Caco-2 (cell line): ENCODE results near the gene TSPAN8. TPM values are rescaled to one million over a fixed set of nuclear protein-coding genes. Genes with fewer than 3 reads are reported as not detected.

Source experiments
- BruUV-seq: library from RNA; stranded (reverse); fragments of 400-500 nt; replicated peaks from 2 replicates; lab custom pipeline; 2021; lab: Mats Ljungman, UMichigan
- CTCF ChIA-PET: fragments of 300-600 bp; sonication (Branson Sonifier 250); formaldehyde crosslinking; loops from one replicate; lab custom pipeline; 2022; ENCODE audit warnings: antibody characterized with exemption; lab: Charles Lee
- POLR2A ChIA-PET: fragments of 300-600 bp; sonication (Branson Sonifier 250); formaldehyde crosslinking; loops from one replicate; lab custom pipeline; 2022; ENCODE audit warnings: antibody characterized with exemption; lab: Charles Lee
- DNase-seq, 2 experiments: peaks; one replicate each; pipeline versions ENCODE4 v3.0.0 to v3.0.0-alpha.2; 2020 to 2022
- H3K27me3 ChIP-seq: replicated peaks from 2 replicates; pipeline ENCODE4 v1.6.0; 2011; ENCODE audit warnings: low read length; ENCODE audit not compliant: control insufficient read depth, insufficient read depth
- H3K36me3 ChIP-seq: 2 replicates; pipeline ENCODE4 v1.5.1; 2011; ENCODE audit warnings: low read length; ENCODE audit not compliant: control insufficient read depth, insufficient read depth
- H3K4me1 ChIP-seq: fragments of 250-450 bp; sonication (Bioruptor Pico); 2 replicates; pipeline ENCODE4 v1.5.1; 2020; ENCODE audit warnings: mild to moderate bottlenecking
- H3K4me3 ChIP-seq: 2 replicates; pipeline ENCODE4 v1.5.1; 2011; ENCODE audit warnings: low read depth, mild to moderate bottlenecking, control low read depth, low read length
- H3K9me3 ChIP-seq: fragments of 250-450 bp; sonication (Bioruptor Pico); 2 replicates; pipeline ENCODE4 v1.5.1; 2020; ENCODE audit warnings: mild to moderate bottlenecking, moderate library complexity
- H3K27ac Mint-ChIP-seq: one replicate; pipeline ENCODE4 v1.8.0; 2022; ENCODE audit warnings: mixed read lengths; ENCODE audit not compliant: unreplicated experiment
- H3K27me3 Mint-ChIP-seq: one replicate; pipeline ENCODE4 v1.8.0; 2022; ENCODE audit warnings: mixed read lengths; ENCODE audit not compliant: insufficient read depth, unreplicated experiment
- H3K36me3 Mint-ChIP-seq: one replicate; pipeline ENCODE4 v1.8.0; 2022; ENCODE audit warnings: mild to moderate bottlenecking, mixed read lengths; ENCODE audit not compliant: insufficient read depth, unreplicated experiment
- H3K4me1 Mint-ChIP-seq: one replicate; pipeline ENCODE4 v1.8.0; 2022; ENCODE audit warnings: low read depth, mixed read lengths; ENCODE audit not compliant: unreplicated experiment
- H3K4me3 Mint-ChIP-seq: one replicate; pipeline ENCODE4 v1.8.0; 2022; ENCODE audit warnings: mild to moderate bottlenecking, moderate library complexity, mixed read lengths; ENCODE audit not compliant: unreplicated experiment
- H3K9me3 Mint-ChIP-seq: one replicate; pipeline ENCODE4 v1.8.0; 2022; ENCODE audit warnings: mixed read lengths; ENCODE audit not compliant: unreplicated experiment
- CTCF ChIP-seq, 2 experiments: fragments of 200-600 bp in 1 of 2; IDR thresholded peaks; 1 replicate in 1 of 2; 2 replicates in 1 of 2; pipeline versions ENCODE4 v1.5.1 to v1.8.0; 2011 to 2022; ENCODE audit warnings: antibody characterized with exemption in 1 of 2, control low read depth in 1 of 2, inconsistent platforms in 1 of 2, low read depth in 1 of 2, low read length in 1 of 2, mild to moderate bottlenecking in 1 of 2, moderate library complexity in 1 of 2; ENCODE audit not compliant: insufficient read depth in 1 of 2, severe bottlenecking in 1 of 2, unreplicated experiment in 1 of 2
- intact Hi-C: fragments of 100-400 bp; cut with micrococcal nuclease; formaldehyde crosslinking; loops from one replicate; pipeline ENCODE4 v1.10.0; 2022; ENCODE audit not compliant: unreplicated experiment
- total RNA-seq: library from RNA; stranded (reverse); gene quantifications from 2 replicates; pipeline ENCODE4 v1.2.3, GENCODE V29; 2022

The TSPAN8 gene
- total RNA-seq, 1 experiment from 2014 or later: 86.4 TPM

- Histone ChIP-seq H3K27me3 (no peaks in the 10 kb centered on the region), H3K9me3 (no peaks in the 10 kb centered on the region), H3K4me3 (no peak overlapping the region), H3K4me1 (peaks cover 19% of the 10 kb centered on the region), H3K36me3 (no peaks in the 10 kb centered on the region)
- intact Hi-C loops: no loop called here
- peaks cover 10% of the 10 kb centered on the region for H3K4me1 Mint-ChIP-seq
- H3K36me3 Mint-ChIP-seq: no peaks in the 10 kb centered on the region
- ChIA-PET CTCF (no interaction called here), POLR2A (no interaction called here)
- H3K4me3 Mint-ChIP-seq: no peak overlapping the region
- BruUV-seq: no TSS peak
- no peak for TF ChIP-seq CTCF (IDR thresholded peaks at IDR 0.05; ENCODE audit: insufficient read depth in 1 of 2, low read depth in 1 of 2, low read length in 1 of 2, severe bottlenecking in 1 of 2, unreplicated experiment in 1 of 2)
- peaks cover 8% of the 10 kb centered on the region for H3K9me3 Mint-ChIP-seq
- DNase-seq: no peak
- H3K27ac Mint-ChIP-seq: no peak overlapping the region
- H3K27me3 Mint-ChIP-seq: no peaks in the 10 kb centered on the region
Measured at GRCh38 chr12:71193041-71193440, 35.2 kb upstream of the TSPAN8 start.

DNA sequence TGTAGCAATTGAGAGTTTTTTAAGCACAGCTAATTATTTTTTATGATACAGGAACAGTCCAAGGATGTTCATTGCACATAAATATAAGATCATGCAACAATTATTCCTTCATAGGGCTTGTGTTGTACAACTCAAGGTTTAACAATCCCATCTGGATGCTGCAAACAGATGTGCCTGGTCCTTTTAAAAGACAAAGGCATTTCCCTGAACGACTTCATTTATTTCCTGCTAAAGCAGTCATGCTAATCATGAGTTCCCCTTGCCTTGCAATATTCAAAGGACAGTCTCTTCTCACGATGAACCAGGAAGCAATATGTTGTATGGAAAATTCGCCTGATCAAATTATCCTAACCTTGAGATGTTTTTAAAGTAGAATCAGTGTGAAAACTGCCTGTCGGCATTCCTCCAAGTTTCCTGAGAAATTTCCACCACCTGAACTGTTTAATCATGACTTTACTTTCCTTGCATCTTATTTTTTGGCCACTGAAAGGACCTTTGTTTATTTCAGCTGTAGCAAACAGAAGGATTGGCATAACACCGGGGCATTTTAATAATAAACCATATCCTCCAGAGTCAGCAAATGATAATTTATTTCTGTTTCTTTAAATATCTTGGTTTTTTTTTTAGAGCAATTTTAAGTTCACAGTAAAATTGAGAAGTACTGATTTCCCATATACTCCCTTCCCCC is 33.9 kb upstream of the TSPAN8 start:
- H3K9me3 Mint-ChIP-seq: no peaks in the 10 kb centered on the region
- no TSS peak for BruUV-seq
- POLR2A ChIA-PET: no interaction called here
- intact Hi-C loops: no loop called here
- Histone ChIP-seq H3K4me3 (no peak overlapping the region), H3K9me3 (no peaks in the 10 kb centered on the region), H3K4me1 (peaks cover 19% of the 10 kb centered on the region), H3K27me3 (no peaks in the 10 kb centered on the region), H3K36me3 (no peaks in the 10 kb centered on the region)
- H3K27ac Mint-ChIP-seq: no peak overlapping the region
- H3K27me3 Mint-ChIP-seq: no peaks in the 10 kb centered on the region
- H3K36me3 Mint-ChIP-seq: no peaks in the 10 kb centered on the region
- no peak for TF ChIP-seq CTCF (IDR thresholded peaks at IDR 0.05; ENCODE audit: insufficient read depth in 1 of 2, low read depth in 1 of 2, low read length in 1 of 2, severe bottlenecking in 1 of 2, unreplicated experiment in 1 of 2)
- CTCF ChIA-PET: no interaction called here
- no peak overlapping the region for H3K4me3 Mint-ChIP-seq
- peaks cover 10% of the 10 kb centered on the region for H3K4me1 Mint-ChIP-seq
- DNase-seq: no peak

DNA sequence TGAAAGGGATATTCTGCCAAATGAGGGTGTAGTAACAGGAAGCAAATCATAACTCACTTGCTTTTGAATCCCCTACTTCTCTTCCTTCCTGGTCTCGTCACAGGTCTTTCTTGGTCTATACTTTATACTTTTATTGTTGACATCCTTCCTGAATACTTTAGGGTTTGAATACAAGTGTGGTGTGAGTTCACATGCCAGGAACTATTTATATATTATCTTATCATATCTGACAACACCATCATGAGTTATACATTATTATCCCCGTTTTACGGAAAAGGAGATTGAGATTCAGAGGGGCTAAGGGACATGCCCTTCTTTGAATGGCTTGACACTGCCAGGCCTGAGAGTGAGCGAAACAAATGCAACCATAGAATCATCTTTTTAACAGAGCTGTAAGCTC is 33.0 kb upstream of the TSPAN8 start:
- no peak overlapping the region for H3K27ac Mint-ChIP-seq
- no TSS peak for BruUV-seq
- intact Hi-C loops: no loop called here

More for the DNA sequence above, 33.0 kb upstream of the TSPAN8 start:
- no peaks in the 10 kb centered on the region for H3K27me3 ChIP-seq
- ChIA-PET POLR2A (no interaction called here), CTCF (no interaction called here)
- no peak for TF ChIP-seq CTCF (IDR thresholded peaks at IDR 0.05; ENCODE audit: insufficient read depth in 1 of 2, low read depth in 1 of 2, low read length in 1 of 2, severe bottlenecking in 1 of 2, unreplicated experiment in 1 of 2)
- Mint-ChIP-seq H3K36me3 (no peaks in the 10 kb centered on the region), H3K4me1 (peaks cover 8% of the 10 kb centered on the region), H3K9me3 (no peaks in the 10 kb centered on the region), H3K4me3 (no peak overlapping the region), H3K27me3 (no peaks in the 10 kb centered on the region)
- H3K4me3 ChIP-seq: no peak overlapping the region
- H3K36me3 ChIP-seq: no peaks in the 10 kb centered on the region
- no peaks in the 10 kb centered on the region for H3K9me3 ChIP-seq
- DNase-seq: no peak
- peaks cover 11% of the 10 kb centered on the region for H3K4me1 ChIP-seq
